NCI-H345 treated with DMSO at 0.1 percent for 48 hours (cell line): Measurements from ENCODE around the gene SPINT4.
"Not testable (repeated sequence)": the region's sequence is repeated elsewhere in the genome, so short reads cannot be mapped to it uniquely, and the experiment has no call there.

Experiments used
- DNase-seq: peaks from one replicate; lab custom pipeline; 2025; ENCODE audit not compliant: unreplicated experiment; lab: John Stamatoyannopoulos, UW

Gene SPINT4

DNA sequence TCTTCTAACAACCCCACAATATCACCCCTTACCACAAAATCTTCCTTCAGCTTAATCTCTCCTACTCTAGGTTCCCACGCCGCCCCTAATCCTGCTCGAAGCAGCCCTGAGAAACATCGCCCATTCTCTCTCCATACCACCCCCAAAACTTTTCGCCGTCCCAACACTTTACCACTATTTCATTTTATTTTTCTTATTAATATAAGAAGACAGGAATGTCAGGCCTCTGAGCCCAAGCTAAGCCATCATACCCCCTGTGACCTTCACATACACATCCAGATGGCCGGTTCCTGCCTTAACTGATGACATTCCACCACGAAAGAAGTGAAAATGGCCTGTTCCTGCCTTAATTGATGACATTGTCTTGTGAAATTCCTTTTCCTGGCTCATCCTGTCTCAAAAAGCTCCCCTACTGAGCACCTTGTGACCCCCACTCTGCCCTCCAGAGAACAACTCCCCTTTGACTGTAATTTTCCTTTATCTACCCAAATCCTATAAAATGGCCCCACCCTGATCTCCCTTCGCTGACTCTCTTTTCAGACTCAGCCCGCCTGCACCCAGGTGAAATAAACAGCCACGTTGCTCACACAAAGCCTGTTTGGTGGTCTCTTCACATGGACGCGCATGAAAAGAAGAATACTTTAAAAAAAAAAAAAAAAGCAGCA, 42.6 kb downstream of the SPINT4 start:
- not testable (repeated sequence) for DNase-seq

DNA sequence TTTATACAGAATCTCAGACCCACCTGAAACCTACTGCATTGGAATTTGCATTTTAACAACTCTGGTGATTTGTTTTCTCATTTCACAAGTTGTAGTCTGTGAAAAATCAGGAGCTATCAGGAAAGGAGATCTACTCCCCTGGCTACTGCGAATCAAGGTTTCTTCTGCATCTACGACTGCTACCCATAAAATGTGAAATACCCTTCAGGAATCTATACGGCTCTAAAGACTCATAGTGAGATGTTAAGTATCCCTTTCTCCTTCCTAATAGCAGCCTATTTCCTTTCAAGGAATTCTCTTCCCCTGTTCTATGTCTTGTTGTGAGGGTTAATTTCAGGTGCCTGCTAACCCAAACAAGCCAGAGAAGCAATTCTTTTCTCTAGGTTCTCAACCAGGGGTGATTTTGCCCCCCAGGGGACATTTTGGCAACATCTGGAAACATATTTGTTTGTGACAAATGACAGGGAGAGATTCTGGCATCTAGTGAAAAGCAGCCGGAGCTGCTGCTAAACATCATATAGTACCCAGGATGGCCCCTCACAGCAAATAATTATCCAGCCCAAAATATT, 43.2 kb downstream of the SPINT4 start:
- no peak for DNase-seq

DNA sequence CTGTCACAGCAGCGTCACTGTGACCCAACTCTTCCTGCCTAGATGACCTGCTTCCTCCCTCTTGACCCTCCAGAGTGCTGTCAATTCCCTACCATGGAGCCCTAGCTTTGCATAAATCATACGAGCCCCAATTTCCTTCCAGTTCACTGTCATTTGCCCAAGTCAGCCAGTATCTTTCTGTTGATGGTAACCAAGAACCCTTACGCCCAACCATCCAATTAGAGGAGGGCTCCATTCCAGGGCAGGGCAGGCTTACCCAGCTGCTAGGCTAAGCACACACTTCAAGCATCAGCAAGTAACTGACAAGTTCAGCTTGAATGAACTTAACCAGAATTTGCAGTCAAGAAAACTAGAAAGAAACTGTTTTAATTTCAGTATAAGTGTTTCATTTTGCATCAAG, 43.8 kb downstream of the SPINT4 start:
- no peak for DNase-seq

DNA sequence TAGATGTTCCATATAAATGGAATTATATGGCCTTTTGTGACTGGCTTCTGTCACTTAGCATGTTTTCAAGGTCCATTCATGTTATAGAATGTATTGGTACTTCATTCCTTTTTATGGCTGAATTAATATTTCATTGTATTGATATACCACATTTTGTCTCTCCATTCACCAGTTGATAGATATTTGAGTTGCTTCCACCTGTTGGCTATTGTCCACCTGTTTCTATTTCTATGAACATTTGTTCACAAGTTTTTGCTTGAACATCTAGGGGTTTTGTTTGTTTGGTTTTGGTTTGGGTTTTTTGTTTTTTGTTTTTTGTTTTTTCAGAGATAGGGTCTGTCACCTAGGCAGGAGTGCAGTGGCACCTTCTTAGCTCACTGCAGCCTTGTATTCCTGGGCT, 46.3 kb downstream of the SPINT4 start:
- DNase-seq: no peak

DNA sequence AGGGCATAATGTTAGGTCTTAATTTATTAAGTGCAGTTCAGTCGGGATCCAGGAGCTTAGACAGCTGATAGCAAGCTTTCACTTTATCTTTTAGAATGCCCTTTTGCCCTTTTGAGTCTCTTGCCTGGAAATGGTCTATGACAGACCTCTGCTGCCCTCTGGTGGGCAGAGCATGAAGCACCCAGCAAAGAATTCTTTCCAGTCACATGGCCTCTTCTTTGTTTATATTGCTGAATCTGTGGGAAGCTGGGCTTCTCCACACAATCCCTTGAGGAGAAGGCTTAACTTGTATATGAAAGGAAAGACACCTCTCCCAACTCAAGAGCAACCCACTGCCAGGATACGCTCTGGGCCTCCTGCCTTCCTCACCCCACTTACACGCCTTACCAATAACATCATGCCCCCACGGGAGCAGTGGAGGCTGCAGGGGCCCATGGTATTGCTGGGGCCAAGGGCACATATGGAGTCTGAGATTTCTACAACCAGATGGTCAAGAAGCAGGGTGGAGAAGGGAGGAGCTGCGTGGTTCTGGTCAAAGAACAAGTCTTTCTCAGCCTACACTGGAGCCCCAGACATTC, 49.1 kb downstream of the SPINT4 start:
- peak; percentile 84 for DNase-seq

DNA sequence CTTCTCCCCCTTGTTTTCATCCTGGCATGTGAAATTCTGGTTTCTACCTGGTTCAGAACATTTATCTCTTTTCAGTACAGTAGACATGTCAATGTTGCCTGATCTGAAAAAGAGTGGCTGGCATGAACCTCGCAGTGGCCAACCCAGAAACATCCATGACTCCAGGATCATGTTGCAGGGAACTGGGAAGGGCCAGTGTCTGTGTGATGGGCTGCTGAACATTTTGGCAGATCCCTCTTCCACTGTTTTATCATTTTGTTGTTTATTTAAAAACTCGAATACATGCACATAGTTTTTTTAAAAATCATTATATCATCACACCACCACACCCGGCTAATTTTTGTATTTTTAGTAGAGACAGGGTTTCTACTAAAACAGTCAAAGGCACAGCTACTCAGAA, 50.5 kb downstream of the SPINT4 start:
- no peak for DNase-seq

DNA sequence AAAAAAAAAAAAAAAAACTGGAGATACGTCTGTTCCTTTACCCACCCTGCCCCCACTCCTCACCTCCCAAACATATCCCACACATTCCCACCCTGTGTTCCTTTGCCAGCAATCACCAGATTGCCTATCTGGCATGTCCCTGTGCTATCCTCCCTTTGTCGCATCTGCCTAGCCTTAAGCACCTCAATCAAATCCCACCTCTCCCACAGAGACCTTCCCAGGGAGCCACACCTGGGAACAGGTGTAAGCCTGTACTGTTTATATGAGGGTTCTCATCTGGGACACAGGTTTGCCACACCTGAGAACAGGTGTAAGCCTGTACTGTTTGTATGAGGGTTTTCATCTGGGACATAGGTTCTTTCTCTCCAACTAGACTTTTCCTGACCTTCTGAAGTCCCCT, 52.8 kb downstream of the SPINT4 start:
- no peak for DNase-seq

DNA sequence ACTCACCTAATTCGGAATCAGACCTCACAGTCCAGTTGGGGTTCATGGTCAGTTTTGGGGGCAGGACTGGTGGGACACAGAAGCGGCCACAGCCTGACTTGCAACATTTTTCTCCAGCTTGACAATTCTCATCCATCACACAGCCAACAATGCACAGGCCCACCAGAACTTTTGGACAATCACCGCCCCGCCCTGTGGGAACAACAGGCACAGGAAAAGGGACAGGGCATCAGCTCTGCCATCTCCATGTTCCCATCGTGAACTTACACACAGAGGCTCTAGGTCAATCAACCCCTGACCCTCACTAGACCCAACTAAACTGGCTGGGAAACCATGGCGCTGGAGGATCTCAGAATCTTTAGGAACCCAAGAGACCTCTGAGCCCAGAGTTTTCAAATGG, 53.3 kb downstream of the SPINT4 start:
- no peak for DNase-seq
